HCT116 (cell line): ENCODE results near the gene SYNPR.

ENCODE experiments used
- CTCF ChIP-seq, 3 experiments: fragments of 200-600 bp in 1 of 3; sonication (generic) in 1 of 3; IDR thresholded peaks in 2 of 3; conservative IDR thresholded peaks in 1 of 3; 2 replicates each; pipeline ENCODE4 v1.5.1; 2012 to 2017; ENCODE audit warnings: low read depth in 2 of 3, low read length in 2 of 3, antibody characterized with exemption in 1 of 3, borderline replicate concordance in 1 of 3, control low read depth in 1 of 3, mild to moderate bottlenecking in 1 of 3, mixed read lengths in 1 of 3, mixed run types in 1 of 3, moderate library complexity in 1 of 3; ENCODE audit not compliant: insufficient read depth in 1 of 3
- EGR1 ChIP-seq: IDR thresholded peaks from 2 replicates; pipeline ENCODE4 v1.6.1; 2012; ENCODE audit warnings: low read depth
- POLR2A ChIP-seq: IDR thresholded peaks from 2 replicates; pipeline ENCODE4 v1.7.0; 2011; ENCODE audit warnings: borderline replicate concordance; ENCODE audit not compliant: insufficient read depth, insufficient read length; ENCODE audit errors: extremely low read depth
- POLR2AphosphoS5 ChIP-seq: IDR thresholded peaks from 2 replicates; pipeline ENCODE4 v1.6.1; 2011; ENCODE audit warnings: mild to moderate bottlenecking, low read depth, low read length, moderate library complexity
- RAD21 ChIP-seq: IDR thresholded peaks from 2 replicates; pipeline ENCODE4 v1.6.1; 2012; ENCODE audit warnings: low read depth, mild to moderate bottlenecking
- SRF ChIP-seq: IDR thresholded peaks from 2 replicates; pipeline ENCODE4 v1.6.1; 2012; ENCODE audit warnings: low read depth
- ZFX ChIP-seq: fragments of 450-650 bp; IDR thresholded peaks from 2 replicates; pipeline ENCODE4 v1.6.1; 2017
- ZNF274 ChIP-seq: fragments of 200-500 bp; sonication (Bioruptor generic); IDR thresholded peaks from 2 replicates; pipeline ENCODE4 v1.6.1; 2014; ENCODE audit warnings: mild to moderate bottlenecking, low read depth, low read length, inconsistent platforms
- TF ChIP-seq, protein P1 (sequence below): IDR thresholded peaks from 2 replicates; pipeline ENCODE4 v1.6.1; 2012; ENCODE audit warnings: low read depth

- TF ChIP-seq ZNF274 (no peak), CTCF (IDR thresholded peaks at IDR 0.05 in 2 of 3, conservative IDR thresholded peaks at IDR 0.05 in 1 of 3; ENCODE audit: borderline replicate concordance in 1 of 3, insufficient read depth in 1 of 3, low read depth in 2 of 3, low read length in 2 of 3) (peak in 2 of 3 experiments; percentile 18 to 45; a peak in 3 of 6 replicates), POLR2A (no peak), ZFX (no peak), SRF (no peak), EGR1 (no peak), RAD21 (peak; percentile 30; the same call in 1 of the 2 replicates), POLR2AphosphoS5 (no peak)
- TF ChIP-seq, protein P1, sequence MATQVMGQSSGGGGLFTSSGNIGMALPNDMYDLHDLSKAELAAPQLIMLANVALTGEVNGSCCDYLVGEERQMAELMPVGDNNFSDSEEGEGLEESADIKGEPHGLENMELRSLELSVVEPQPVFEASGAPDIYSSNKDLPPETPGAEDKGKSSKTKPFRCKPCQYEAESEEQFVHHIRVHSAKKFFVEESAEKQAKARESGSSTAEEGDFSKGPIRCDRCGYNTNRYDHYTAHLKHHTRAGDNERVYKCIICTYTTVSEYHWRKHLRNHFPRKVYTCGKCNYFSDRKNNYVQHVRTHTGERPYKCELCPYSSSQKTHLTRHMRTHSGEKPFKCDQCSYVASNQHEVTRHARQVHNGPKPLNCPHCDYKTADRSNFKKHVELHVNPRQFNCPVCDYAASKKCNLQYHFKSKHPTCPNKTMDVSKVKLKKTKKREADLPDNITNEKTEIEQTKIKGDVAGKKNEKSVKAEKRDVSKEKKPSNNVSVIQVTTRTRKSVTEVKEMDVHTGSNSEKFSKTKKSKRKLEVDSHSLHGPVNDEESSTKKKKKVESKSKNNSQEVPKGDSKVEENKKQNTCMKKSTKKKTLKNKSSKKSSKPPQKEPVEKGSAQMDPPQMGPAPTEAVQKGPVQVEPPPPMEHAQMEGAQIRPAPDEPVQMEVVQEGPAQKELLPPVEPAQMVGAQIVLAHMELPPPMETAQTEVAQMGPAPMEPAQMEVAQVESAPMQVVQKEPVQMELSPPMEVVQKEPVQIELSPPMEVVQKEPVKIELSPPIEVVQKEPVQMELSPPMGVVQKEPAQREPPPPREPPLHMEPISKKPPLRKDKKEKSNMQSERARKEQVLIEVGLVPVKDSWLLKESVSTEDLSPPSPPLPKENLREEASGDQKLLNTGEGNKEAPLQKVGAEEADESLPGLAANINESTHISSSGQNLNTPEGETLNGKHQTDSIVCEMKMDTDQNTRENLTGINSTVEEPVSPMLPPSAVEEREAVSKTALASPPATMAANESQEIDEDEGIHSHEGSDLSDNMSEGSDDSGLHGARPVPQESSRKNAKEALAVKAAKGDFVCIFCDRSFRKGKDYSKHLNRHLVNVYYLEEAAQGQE: no peak
Measured at GRCh38 chr3:63232764-63233396, 45.2 kb upstream of the SYNPR start.
